Ovary (tissue), 3 donors: ENCODE data around the gene EFNA3.

Experiments
- CTCF ChIP-seq, 3 donors: fragments of 450-650 bp in 2 of 3; fragments of 200-600 bp in 1 of 3; IDR thresholded peaks; one replicate each; pipeline versions ENCODE4 v1.5.1 to v1.8.0; 2016 to 2022; ENCODE audit warnings: antibody characterized with exemption in 3 of 3, mild to moderate bottlenecking in 1 of 3
- POLR2A ChIP-seq: fragments of 450-650 bp; IDR thresholded peaks from one replicate; pipeline ENCODE4 v1.6.1; 2017; ENCODE audit warnings: antibody characterized with exemption, mild to moderate bottlenecking, moderate library complexity
- donor health status: DM: no; HTN: no; CAD: no.

- no peak for TF ChIP-seq CTCF (IDR thresholded peaks at IDR 0.05)
- no peak for TF ChIP-seq POLR2A
Observed at GRCh38 chr1:155033524-155033923, 45.1 kb upstream of the EFNA3 start, which contains the start of the genes DCST1 and DCST2.
